Activated CD8-positive, alpha-beta T cell treated with anti-CD3 and anti-CD28 coated beads for 36 hours (primary cell): ENCODE measurements around the gene AKAP13. TPM values are rescaled to one million over a fixed set of nuclear protein-coding genes. Genes with fewer than 3 reads are reported as not detected.

ENCODE experiments used
- ATAC-seq: fragments of 200-7000 bp; cut with Tn5 transposase; one replicate; pipeline ENCODE4 v1.10.0; 2021; ENCODE audit warnings: mild to moderate bottlenecking, moderate library complexity
- CTCF ChIA-PET: fragments of 350-600 bp; sonication (Branson Sonifier 250); formaldehyde crosslinking; loops from one replicate; lab custom pipeline; 2021; ENCODE audit warnings: antibody characterized with exemption; lab: Charles Lee
- POLR2A ChIA-PET: fragments of 350-600 bp; sonication (Branson Sonifier 250); formaldehyde crosslinking; loops from one replicate; lab custom pipeline; 2021; ENCODE audit warnings: antibody characterized with exemption; lab: Charles Lee
- DNase-seq: peaks from one replicate; pipeline ENCODE4 v3.0.0-alpha.2; 2020
- H3K27ac Mint-ChIP-seq: one replicate; pipeline ENCODE4 v1.8.0; 2021; ENCODE audit warnings: mild to moderate bottlenecking, mixed read lengths
- H3K27me3 Mint-ChIP-seq: one replicate; pipeline ENCODE4 v1.8.0; 2021; ENCODE audit warnings: mixed read lengths
- H3K36me3 Mint-ChIP-seq: one replicate; pipeline ENCODE4 v1.8.0; 2021; ENCODE audit warnings: low read depth, mixed read lengths
- H3K4me1 Mint-ChIP-seq: one replicate; pipeline ENCODE4 v1.8.0; 2021; ENCODE audit warnings: low read depth, mixed read lengths
- H3K4me3 Mint-ChIP-seq: one replicate; pipeline ENCODE4 v1.8.0; 2021; ENCODE audit warnings: mild to moderate bottlenecking, moderate library complexity, mixed read lengths
- H3K9me3 Mint-ChIP-seq: one replicate; pipeline ENCODE4 v1.8.0; 2021; ENCODE audit warnings: mixed read lengths
- intact Hi-C: fragments of 100-400 bp; cut with micrococcal nuclease; formaldehyde crosslinking; loops from one replicate; pipeline ENCODE4 v1.10.0; 2022
- total RNA-seq, 2 experiments: library from RNA; stranded (reverse); gene quantifications; one replicate each; pipeline ENCODE4 v1.2.3, GENCODE V29; 2021
- TF ChIP-seq, protein P1 (sequence below): fragments of 200-600 bp; IDR thresholded peaks from one replicate; pipeline ENCODE4 v1.8.0; 2022; ENCODE audit warnings: antibody characterized with exemption, mild to moderate bottlenecking

Gene AKAP13
- total RNA-seq, 2 experiments from 2014 or later, result 79.1 to 79.5 TPM

DNA sequence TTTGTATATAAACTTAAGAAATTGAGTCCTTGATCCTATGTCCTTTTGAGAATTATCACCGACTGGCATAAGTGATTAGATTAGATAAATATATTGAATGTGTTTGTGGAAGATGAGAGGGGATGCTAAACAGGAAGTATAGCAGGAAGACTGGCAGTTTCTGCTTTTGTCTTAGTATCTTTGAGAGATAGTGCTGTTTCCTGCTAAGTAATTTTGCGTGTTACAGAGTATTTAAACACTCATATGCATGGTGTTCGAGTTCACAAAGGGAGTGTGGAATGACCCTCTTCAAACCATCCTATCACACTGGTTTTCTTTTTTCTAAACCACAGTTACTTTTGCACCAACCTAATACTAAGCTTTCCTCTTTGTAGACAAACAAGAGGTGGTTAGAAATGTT is 308.3 kb downstream of the AKAP13 start:
- Mint-ChIP-seq H3K4me1 (peaks cover 63% of the 10 kb centered on the region), H3K9me3 (no peaks in the 10 kb centered on the region), H3K36me3 (peaks cover 29% of the 10 kb centered on the region), H3K27me3 (no peaks in the 10 kb centered on the region), H3K4me3 (peak overlapping the region; percentile 81), H3K27ac (peak overlapping the region; percentile 97)
- TF ChIP-seq, protein P1, sequence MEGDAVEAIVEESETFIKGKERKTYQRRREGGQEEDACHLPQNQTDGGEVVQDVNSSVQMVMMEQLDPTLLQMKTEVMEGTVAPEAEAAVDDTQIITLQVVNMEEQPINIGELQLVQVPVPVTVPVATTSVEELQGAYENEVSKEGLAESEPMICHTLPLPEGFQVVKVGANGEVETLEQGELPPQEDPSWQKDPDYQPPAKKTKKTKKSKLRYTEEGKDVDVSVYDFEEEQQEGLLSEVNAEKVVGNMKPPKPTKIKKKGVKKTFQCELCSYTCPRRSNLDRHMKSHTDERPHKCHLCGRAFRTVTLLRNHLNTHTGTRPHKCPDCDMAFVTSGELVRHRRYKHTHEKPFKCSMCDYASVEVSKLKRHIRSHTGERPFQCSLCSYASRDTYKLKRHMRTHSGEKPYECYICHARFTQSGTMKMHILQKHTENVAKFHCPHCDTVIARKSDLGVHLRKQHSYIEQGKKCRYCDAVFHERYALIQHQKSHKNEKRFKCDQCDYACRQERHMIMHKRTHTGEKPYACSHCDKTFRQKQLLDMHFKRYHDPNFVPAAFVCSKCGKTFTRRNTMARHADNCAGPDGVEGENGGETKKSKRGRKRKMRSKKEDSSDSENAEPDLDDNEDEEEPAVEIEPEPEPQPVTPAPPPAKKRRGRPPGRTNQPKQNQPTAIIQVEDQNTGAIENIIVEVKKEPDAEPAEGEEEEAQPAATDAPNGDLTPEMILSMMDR, result no peak
- intact Hi-C loops, result no loop called here
- CTCF ChIA-PET, result interaction anchor here (0.8 to 3.8 kb wide), 3 partner anchors 28 to 107 kb away, joined by 3 to 14 read pairs (median 4); no protein-coding TSS in a partner anchor
- ATAC-seq (no peak), DNase-seq (no peak)
- POLR2A ChIA-PET, result interaction anchor here (1.0 to 6.6 kb wide), 6 partner anchors 16 to 372 kb away, joined by 3 to 152 read pairs (median 7); no protein-coding TSS in a partner anchor

GRCh38 chr15:85689729-85690128 is 309.3 kb downstream of the AKAP13 start:
- CTCF ChIA-PET, result interaction anchor here (0.6 to 4.5 kb wide), 9 partner anchors 14 to 293 kb away, joined by 3 to 31 read pairs (median 4); no protein-coding TSS in a partner anchor
- DNase-seq (peak; percentile 84), ATAC-seq (peak; percentile 70)
- H3K27me3 Mint-ChIP-seq, result no peaks in the 10 kb centered on the region
- POLR2A ChIA-PET, result interaction anchor here (0.7 to 6.6 kb wide), 16 partner anchors 10 to 378 kb away, joined by 3 to 152 read pairs (median 5); no protein-coding TSS in a partner anchor
- peak overlapping the region; percentile 81 for H3K4me3 Mint-ChIP-seq
- H3K4me1 Mint-ChIP-seq, result peaks cover 70% of the 10 kb centered on the region
- H3K36me3 Mint-ChIP-seq, result peaks cover 32% of the 10 kb centered on the region
- peak overlapping the region; percentile 97 for H3K27ac Mint-ChIP-seq
- no peaks in the 10 kb centered on the region for H3K9me3 Mint-ChIP-seq
- intact Hi-C loops, result loop anchor here (1.0 to 5.0 kb wide), 4 partner anchors 13 to 147 kb away; no protein-coding TSS in a partner anchor
- TF ChIP-seq, protein P1, result no peak

GRCh38 chr15:85690561-85691231 is 310.3 kb downstream of the AKAP13 start:
- TF ChIP-seq, protein P1, result no peak
- H3K27me3 Mint-ChIP-seq, result no peaks in the 10 kb centered on the region
- H3K4me1 Mint-ChIP-seq, result peaks cover 77% of the 10 kb centered on the region
- ChIA-PET CTCF (interaction anchor here (0.8 to 4.5 kb wide), 8 partner anchors 10 to 278 kb away, joined by 3 to 31 read pairs (median 5); no protein-coding TSS in a partner anchor), POLR2A (interaction anchor here (0.7 to 6.6 kb wide), 18 partner anchors 9 to 374 kb away, joined by 3 to 152 read pairs (median 5); no protein-coding TSS in a partner anchor)
- intact Hi-C loops, result loop anchor here (1.0 to 5.0 kb wide), 4 partner anchors 12 to 148 kb away; no protein-coding TSS in a partner anchor
- H3K9me3 Mint-ChIP-seq, result no peaks in the 10 kb centered on the region
- ATAC-seq (peak; percentile 71), DNase-seq (peak; percentile 82)
- H3K36me3 Mint-ChIP-seq, result peaks cover 40% of the 10 kb centered on the region
- peak overlapping the region; percentile 97 for H3K27ac Mint-ChIP-seq
- H3K4me3 Mint-ChIP-seq, result peak overlapping the region; percentile 81

- H3K9me3 Mint-ChIP-seq, result no peaks in the 10 kb centered on the region
- peak; percentile 41 for ATAC-seq
- TF ChIP-seq, protein P1, result no peak
- H3K27me3 Mint-ChIP-seq, result no peaks in the 10 kb centered on the region
- H3K36me3 Mint-ChIP-seq, result peaks cover 47% of the 10 kb centered on the region
- intact Hi-C loops, result loop anchor here (2.0 to 5.0 kb wide), 3 partner anchors 23 to 149 kb away; no protein-coding TSS in a partner anchor
- ChIA-PET CTCF (interaction anchor here (0.8 to 4.5 kb wide), 10 partner anchors 9 to 395 kb away, joined by 3 to 31 read pairs (median 4); no protein-coding TSS in a partner anchor), POLR2A (interaction anchor here (0.6 to 6.6 kb wide), 13 partner anchors 8 to 149 kb away, joined by 3 to 152 read pairs (median 5); no protein-coding TSS in a partner anchor)
- peaks cover 78% of the 10 kb centered on the region for H3K4me1 Mint-ChIP-seq
- peak overlapping the region; percentile 97 for H3K27ac Mint-ChIP-seq
- peak overlapping the region; percentile 81 for H3K4me3 Mint-ChIP-seq
- DNase-seq, result peak; percentile 70
These were observed 311.2 kb downstream of the AKAP13 start for GRCh38 chr15:85691350-85692240.
